HG03066 (cell line): ENCODE measurements around the gene CD2BP2.

Source experiments
- ATAC-seq: cut with Tn5 transposase; IDR thresholded peaks from one replicate; pipeline ENCODE4 v1.9.1; 2021; ENCODE audit warnings: low read depth; ENCODE audit not compliant: unreplicated experiment

Gene CD2BP2

DNA sequence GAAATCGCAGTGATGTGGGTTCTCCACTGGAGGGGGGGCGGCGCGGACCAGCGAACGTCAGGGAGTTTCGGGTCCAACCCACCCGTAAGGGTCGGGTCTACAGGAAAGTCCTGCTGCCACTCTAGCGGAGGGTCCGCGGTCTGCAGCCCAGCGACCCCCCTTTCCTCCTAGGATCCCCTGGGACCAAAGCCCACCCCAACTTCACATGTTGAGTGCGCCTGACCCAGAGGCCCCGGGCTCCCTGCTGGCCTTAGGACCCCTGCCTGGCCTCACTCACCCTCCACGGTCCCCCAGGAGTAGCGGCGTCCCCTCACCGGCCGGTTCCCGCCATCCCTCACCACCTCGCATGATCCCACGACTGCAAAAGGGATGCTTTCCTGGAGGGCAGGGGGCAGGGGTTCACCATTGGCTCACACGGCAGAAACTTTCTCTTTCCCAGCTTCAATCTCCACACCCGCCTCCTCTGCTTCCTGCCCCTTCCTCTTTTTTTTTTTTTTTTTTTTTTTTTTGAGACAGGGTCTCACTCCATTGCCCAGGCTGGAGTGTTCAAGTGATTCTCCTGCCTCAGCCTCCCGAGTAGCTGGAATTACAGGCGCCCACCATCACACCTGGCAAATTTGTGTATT is 24.2 kb upstream of the CD2BP2 start:
- ATAC-seq: no peak

DNA sequence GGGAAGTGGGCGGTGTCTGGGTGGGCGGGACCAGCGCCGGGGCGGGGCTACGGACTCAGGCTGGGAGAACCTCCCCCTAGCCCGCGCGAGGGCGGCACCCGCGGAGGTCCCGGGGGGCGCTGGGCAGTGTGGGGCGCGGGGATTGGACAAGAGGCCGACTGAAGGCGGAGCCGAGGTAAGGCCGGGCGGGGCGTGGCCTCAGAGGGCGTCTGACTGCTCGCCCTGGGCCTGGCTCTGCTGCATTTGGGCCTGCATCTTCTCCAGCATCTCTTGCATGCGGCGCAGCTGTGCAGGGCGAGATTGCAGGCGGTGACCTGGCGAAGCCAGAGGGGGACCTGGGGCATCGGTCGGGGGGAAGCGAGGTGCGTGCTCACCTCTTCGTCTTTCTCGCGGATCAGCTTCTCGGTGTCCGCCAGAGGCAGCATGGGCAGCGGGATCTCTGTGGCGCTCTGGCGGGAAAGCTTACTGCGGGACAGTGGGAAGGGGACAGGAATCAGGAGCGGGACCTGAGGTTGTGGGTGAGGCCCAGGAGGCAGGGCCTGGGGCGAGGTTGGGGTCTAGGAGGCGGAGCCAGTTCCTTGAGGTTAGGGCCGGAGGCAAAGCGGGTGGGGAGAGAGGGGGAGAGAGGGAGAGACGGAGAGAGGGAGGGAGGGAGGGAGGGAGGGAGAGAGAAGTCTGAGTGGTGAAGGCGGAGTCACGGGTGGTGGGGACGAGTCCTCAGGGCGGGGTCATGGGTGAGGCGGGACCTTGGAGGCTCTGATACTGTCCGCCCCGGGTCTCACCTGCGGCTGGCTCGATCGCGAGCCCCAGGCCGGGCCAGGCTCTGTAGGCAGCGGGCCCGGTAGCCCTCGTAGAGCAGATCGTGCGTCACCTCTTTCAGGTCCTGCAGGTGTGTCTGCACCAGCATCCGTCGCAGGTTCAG is 23.4 kb upstream of the CD2BP2 start:
- ATAC-seq: peak; percentile 81

DNA sequence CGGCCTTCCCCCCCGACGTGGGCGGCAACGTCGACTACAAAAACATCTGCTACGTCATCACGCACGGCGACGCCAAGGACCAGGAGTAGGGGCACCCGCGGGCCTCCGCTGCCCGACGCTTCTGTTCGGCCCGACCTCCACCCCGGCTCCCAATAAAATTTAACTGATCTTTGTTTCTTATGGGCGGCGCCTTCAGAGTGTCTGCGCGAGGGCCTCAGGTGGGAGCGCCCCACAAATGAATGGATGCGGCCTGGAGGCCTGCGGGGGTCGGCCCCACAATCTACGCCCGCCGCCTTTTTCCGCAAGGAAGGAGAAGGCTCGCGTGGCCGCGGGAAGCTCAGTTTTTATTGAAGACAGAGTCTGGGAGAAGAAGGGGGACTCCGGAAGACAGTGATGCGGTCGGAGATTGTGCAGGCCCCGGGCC is 22.7 kb upstream of the CD2BP2 start:
- peak; percentile 36 for ATAC-seq

DNA sequence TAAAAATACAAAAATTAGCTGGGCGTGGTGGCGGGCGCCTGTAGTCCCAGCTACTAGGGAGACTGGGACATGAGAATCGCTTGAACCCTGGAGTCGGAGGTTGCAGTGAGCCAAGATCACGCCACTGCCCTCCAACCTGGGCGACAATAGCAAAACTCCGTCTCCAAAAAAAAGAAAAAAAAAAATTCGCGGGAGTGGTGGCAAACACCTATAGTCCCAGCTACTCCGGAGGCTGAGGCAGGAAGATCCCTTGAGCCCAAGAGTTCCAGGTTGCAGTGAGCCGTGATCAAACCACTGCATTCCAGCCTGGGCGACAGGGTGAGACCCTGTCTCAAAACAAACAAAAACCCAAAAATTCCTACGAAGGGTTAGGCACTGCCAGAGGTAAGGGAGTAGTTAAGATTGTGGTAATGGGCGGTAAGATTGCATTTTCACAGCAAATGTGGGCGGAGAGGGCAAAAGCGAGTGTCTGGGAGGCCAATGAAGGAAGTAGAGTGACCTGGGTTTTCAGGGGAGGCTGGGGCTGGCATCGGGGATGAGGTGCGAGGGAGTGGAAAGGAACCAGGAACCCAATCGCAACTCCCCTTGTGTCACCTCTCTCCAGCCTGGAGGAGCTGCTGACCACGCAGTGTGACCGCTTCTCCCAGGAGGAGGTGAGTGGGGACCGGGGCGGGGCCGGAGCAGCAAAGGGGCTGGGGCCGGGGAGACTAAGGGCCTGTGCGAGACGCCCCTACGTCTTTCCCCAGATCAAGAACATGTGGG is 22.1 kb upstream of the CD2BP2 start:
- ATAC-seq: no peak

DNA sequence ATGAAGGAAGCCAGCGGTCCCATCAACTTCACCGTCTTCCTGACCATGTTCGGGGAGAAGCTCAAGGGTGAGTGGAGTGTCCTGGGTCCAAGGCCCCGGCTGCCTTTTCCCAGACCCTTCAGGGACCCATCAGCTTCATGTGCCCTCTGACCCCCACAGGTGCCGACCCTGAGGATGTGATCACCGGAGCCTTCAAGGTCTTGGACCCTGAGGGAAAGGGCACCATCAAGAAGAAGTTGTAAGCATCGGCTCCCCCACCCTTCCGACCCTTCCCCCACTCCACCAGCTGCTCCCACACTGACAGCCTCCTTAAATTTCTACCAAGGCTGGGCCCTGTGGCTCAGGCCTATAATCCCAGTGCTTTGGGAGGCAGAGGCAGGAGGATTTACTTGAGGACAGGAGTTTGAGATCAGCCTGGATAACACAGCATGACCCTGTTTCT is 21.4 kb upstream of the CD2BP2 start:
- ATAC-seq: no peak

DNA sequence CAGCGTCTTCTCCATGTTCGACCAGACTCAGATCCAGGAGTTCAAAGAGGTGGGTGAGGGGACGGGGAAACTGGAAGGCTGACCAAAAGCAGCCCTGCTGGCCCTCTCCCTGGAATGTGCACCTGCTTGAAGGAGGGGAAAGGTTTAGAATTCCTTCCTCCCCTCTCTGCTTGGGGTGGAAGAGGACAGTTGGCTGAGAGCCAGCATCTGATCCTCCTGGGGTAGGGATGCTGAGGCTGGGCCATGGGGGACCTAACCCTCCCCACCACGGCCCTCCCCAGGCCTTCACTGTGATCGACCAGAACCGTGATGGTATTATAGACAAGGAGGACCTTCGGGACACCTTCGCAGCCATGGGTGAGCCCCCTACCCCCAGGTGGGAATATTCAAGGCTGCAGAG is 20.8 kb upstream of the CD2BP2 start:
- ATAC-seq: no peak

DNA sequence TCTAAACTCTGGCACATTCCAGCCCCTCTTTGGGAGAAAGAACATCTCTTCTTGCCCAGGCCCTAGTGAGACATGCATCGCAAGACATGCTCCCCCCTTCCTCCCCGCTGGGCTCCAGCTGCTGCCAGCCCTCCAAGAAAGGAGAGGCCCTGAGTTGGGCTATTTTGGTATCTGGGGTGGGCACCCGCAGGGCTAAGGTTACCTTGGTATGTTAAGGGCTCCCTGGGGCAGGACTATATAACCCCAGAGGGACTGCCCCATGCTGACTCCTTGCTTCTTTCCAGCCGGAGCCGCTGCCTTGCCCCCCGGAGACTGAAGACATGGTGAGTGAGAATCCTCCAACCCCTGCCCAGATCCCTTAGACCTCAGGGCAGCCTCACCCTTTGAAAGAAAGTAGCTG is 19.4 kb upstream of the CD2BP2 start, which contains the start of gene MYL11:
Gene MYL11, plus strand, starts transcription at position 265 of the 400 bp plus-strand sequence. Its CDS starts 56 bp downstream, at position 321.
- no peak for ATAC-seq

DNA sequence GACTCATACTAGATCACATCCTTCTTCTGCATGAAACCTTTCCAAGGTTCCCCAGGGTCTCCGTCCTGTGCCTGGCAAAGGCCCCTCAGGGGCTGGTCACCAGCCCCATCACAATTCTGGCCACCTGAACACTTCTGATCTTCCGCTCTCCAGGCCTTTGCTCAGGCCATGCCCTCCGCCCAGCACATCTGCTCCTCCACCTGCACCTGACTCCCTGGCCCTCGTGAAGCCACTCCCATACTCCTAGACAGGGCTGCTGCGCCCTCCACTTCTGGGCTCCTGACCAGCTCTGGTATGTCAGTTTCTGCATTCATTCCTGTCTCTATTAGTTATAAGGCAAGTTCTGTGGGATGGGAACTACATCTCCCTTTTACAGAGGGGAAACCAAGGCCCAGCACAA is 17.6 kb upstream of the CD2BP2 start:
- no peak for ATAC-seq

DNA sequence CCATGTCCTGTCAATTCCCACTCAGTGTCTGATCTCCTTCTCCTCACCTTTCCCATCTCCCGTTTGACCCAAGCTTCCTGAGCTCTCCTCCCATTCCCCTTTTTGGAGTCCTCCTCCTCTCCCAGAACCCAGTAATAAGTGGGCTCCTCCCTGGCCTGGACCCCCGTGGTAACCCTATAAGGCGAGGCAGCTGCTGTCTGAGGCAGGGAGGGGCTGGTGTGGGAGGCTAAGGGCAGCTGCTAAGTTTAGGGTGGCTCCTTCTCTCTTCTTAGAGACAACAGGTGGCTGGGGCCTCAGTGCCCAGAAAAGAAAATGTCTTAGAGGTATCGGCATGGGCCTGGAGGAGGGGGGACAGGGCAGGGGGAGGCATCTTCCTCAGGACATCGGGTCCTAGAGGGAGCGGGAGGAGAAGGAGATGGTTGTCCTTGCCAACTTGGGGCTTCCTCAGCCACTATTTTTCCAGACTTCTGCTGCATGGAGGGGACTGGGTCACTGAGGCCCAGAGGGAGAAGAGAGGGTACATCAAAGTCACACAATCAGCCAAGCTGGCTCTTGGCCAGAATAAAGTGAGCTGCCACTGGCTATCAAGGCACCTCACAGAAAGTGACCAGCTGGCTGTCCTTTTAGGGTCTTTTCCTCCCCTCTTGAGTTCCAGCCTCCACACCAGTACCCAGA is 17.1 kb upstream of the CD2BP2 start:
- ATAC-seq: no peak

DNA sequence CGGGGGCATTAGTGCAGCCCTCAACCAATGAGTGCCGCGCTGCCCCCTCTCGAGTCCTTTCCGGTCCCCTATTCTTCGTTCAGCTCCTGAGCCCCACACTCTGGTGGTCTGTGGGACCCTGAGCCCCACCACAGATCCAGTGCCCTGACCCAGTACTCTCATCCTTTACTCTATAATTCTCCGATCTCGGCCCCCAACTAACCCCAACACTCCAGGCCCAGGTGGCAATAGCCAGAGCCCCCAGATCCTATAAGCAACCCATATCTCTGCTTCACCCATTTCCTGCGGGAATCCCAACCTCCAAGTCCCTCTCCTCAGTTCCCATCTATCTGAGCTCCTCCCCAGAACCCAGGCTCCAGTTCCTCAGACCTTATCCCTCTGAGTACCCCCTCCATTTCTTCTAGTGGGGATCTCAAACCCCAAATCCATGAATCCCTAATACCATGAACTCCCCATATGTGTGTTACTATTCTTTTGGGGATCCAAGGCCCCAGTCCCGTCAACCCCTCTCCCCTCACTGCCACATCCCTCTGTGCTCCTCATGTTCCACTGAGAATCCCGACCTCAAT is 16.2 kb upstream of the CD2BP2 start:
- no peak for ATAC-seq

DNA sequence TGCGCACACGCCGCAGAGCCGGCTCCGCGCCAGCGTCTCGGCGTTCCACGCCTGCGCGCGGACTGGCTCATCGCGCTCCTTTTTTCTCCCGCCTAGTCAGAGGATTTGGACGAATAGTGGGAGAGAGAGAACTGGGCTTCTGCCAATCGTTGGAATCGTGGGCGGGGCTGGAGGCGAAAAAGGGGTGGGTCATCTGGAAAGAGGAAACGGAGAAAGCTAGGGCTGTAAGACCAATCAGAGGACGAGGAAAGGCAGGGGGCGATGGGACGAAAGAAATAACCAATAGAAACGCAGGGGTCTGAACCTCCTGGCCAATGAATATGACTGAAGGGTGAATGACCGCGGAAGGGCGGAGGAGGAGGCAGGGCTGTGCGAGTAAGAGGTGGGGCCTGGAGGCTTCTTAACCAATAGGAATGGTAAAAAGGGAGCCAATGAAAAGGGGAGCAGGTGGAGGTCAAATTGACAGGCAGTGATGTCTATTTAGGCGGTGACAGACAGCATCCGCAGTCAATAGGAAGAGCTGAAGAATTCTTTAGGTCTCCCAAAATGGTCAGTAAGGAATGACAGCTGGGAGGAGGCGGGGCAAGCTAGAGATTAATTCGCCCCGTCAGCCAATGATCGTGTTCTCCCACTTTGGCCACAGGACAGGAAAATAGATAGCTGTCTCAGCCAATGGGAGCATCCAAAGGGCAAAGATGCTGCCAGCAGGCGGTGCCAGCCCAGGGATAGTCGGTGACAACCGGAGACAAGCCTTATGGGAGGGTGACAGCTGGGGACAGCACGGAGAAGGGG is 15.5 kb upstream of the CD2BP2 start, which contains the start of gene TBC1D10B:
Gene TBC1D10B, minus strand, starts transcription at position 39 of the 792 bp plus-strand sequence. CDS start 311 bp downstream, outside the sequence.
- ATAC-seq: peak; percentile 79

DNA sequence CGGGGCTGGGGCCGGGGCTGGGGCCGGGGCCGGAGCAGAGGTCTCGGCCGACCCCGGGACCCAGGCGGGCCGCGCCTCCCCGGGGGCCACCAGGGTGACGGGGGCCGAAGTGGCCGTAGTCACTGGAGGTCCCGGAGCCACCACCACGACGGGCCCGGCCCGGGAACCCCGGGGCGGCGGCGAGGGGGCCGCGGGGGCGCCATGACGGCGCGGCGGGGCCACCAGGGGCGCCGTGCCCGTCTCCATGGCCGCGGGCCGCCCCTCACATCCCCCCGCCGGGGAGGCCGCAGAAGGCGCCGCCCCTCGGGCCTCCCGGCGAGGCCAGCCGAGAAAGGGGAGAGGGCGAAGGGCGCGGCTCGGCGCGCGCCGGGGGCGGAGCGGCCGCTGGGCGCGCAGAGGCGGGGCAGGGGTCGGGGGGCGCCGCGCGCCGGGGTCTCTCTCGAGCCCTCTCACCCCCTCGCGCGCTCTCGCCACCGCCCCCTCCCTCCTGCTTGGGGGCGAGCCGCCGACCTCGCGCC is 14.9 kb upstream of the CD2BP2 start:
- ATAC-seq: no peak

DNA sequence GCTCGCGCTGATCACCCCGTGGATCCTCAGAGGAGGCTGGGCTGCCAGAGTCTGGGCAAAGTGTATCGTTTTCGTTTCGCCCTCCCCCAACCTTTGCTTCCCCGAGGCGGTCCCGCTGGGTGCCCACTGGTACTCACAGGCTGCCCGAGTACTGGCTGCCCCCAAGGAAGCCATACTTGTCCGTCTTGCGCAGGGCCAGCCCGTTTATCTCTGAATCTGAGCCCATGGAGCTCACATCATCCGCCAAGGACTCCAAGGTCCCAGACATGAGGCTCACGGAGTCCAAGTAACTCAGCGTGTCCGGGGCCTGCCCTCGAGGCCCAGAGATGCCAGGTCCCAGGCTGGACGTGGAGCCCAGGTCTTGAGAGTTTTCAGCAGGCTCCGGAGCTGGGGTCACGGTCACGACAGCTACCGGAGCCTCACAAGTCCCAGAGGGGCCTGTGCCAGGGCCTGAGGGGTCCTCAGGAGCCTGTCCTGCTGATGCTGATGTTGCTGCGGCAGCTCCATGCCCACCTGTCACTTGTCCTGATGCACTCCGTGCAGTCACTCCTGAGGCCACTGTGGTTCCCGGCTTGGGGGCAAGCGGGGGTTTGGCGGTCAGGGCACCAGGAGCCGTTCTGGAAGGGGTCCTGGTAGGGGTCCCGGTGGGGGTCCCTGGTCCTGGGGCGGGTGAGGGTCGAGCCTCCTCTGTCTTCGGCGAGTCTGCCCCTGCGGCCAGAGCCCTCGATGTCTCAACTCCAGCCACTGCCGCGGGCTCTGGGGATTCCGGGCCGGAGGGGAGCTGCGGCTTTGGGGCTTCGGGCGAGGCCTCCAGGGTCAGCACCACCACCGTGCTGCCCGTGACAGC is 14.2 kb upstream of the CD2BP2 start:
- ATAC-seq: no peak

DNA sequence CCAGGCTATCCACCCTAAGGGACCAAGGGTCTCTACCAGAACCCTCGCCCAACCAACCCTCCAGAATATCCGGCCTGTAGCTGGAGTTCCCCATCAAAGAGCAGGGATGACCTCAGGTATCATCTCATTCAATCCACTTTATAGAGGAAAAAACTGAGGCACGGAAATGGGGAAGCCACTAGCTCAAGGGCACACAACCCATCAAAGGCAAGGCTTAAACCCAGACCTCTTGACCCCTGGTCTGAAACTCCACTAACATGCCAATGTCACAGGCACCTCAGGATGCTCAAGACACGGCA is 13.6 kb upstream of the CD2BP2 start:
- no peak for ATAC-seq

DNA sequence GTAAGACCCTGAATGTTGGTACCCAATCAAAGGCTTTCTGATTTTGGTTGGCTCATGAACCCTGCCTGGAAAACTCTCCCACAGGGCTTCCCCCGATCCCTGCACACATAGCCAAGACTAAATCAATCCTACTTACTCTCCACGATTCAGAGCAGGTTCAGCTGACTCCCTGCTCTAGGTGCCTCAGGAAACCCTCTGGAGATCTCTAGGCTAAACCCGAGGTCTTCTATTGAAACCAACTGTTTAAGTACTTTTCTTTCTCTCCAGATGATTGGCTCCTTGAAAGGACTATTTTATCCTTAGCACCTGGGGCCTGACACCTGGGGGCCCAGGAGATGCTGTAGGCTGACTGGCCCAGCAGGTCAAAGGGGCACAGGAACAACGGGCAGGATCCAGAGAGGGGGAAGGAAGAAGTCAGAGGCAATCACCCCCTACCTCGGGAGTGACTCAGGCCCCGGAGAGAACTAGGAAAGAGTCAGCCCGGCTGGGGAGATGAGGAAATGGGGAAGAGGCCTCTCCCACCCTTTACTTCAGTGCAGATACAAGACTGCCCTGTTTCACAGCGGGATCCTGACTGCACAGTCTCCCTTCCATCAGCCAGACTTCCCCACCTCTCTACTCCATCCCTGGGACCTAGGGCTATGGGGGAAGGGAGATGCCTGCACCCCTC is 13.1 kb upstream of the CD2BP2 start:
- ATAC-seq: no peak

DNA sequence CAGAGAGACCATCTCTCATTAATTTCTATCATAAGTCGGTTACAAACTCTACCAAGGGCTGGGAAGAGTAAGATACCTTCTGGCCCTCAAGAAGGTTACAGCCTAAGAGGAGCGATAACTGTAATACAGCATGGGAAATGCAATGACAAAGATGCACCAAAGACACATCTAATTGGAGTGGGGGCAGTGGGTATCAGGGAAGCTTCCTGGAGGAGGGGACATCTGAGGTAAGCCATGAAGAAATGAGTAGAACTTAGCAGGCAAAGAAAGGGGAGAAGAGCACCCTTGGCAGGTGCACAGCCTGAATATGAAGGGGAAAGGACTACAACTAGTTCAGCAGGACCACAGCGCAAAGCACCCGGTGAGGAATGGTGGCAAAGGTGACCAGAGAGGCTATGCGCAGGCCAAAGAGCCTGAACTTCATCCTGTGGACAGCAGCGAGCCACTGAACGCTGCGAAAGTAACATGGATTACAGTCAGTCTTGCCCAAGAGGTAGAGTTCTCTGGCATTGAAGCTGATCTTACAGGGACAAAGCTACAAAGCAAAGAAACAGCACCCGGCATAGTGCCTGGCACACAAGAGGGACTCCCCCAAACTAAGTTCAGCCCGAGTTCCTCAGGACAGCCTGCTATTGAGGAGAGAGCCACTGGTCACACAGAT is 12.4 kb upstream of the CD2BP2 start:
- ATAC-seq: no peak

DNA sequence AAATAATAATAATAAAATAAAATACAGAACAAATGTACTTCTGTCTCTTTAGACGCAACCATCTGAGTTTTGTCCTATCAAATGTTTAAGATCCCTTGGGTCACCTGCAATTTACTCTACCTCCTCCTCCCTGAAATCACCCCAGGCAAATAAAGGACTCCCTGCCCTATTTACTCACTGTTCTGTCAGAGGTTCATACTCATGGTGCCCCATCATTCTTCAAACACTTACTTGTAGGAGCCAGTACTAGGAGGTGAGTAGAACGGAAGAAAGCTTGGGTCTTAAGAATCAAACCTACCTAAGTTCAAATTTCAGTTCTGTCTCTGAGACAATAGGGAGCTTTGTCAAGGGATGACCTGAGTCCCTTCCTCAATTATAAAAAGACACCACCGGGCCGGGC is 11.4 kb upstream of the CD2BP2 start:
- ATAC-seq: no peak
